GM12892 (cell line): ENCODE data around the gene TACC3.

Experiments used
- DNase-seq: peaks from one replicate; pipeline ENCODE4 v3.0.0; 2011; ENCODE audit not compliant: insufficient read length
- FAIRE-seq: peaks from 2 replicates; lab custom pipeline; 2011; peaks lifted over from hg19 to GRCh38; lab: Jason Lieb, UNC
- POLR2A ChIP-seq: IDR thresholded peaks from 2 replicates; pipeline ENCODE4 v1.6.1; 2011; ENCODE audit warnings: low read depth, low read length, control low read depth
- POLR2AphosphoS5 ChIP-seq: IDR thresholded peaks from 2 replicates; pipeline ENCODE4 v1.6.1; 2011; ENCODE audit warnings: low read depth, low read length, control low read depth
- TAF1 ChIP-seq: IDR thresholded peaks from 2 replicates; pipeline ENCODE4 v1.6.1; 2011; ENCODE audit warnings: low read depth, mild to moderate bottlenecking, control low read depth, low read length, borderline replicate concordance

The TACC3 gene

DNA sequence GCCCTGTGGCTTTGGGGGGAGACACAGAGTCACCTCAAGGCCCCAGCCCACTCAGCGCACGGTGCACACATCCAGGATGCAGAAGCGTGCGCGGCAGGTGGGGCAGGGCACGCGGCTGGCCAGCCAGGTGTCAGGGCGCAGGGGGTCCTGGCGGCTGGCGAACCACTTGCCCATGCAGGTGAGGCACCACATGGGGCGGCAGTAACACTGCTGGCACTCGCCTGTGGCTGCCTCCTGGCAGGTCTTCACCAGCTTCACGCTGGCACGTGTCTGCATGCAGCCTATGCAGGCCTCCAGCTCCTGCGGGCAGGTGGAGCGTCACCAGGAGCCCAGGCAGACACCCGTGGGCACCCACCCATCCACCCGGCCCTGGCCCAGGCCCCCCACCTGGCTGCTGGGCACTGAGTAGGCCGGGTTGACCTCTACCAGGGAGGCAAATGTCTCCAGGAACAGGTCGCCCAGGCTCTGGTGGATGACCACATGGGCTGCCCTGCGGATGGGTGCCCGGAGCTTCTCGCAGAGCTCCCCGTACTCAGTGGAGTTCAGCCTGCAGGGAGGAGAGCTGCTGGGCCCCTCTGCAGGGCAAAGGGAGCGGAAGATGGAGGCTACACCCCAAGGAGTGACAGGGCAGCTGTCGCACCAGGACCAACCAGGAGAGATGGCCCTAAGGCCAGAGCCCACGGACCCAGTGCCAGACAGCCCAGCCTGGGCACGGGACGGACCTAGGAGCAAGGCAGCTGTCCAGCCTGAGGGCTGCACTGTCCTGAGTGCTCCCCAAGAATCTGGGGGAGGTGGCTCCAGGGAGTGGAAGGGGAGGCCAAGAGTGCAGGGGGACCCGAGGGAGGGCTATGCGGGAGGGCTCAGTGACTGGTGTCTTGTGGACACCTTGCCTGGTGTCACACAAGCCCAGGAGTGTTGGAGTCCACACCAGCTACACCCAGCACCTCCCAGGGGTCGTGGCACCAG is 3.9 kb upstream of the TACC3 start:
- no peak for DNase-seq
- TF ChIP-seq TAF1 = no peak
- TF ChIP-seq POLR2AphosphoS5 = no peak
- peak; percentile 32; the same call in 1 of the 2 replicates for TF ChIP-seq POLR2A
- FAIRE-seq = no peak

DNA sequence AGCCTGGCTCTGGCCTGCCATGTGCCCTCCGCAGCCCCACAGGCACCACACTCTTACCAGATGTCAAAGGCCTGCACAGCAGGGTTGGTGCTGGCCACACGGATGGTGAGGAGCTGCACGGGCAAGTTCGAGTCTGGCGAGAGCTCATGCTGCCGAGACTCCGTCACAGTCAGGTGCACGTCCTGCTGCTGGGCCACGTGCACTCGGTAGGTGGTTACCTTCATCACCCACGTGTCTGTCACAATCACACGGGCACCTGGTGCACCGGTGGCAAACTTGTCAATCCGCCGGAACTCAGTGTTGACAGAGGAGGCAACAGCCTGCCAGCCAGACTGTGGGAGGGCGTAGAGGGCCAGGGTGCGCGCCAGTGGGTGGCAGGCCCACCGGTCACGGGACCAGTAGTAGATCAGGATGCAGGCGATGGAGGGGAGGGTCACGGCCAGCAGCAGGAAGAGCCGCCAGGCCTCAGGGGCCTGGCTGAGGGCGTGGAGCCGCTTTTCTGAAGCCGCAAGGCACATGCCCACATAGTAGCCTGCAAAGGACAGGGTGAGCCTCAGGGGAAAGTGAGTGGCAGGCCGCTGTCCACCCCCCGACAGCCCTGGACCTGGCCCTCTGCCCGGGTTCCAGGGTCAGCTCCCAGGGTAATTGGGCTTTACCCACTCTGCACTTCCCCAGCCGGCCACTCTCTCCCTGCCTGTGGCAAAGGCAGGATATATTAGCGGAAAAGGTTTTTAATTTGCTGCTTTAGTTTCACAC is 3.0 kb upstream of the TACC3 start:
- DNase-seq (no peak), FAIRE-seq (no peak)

DNA sequence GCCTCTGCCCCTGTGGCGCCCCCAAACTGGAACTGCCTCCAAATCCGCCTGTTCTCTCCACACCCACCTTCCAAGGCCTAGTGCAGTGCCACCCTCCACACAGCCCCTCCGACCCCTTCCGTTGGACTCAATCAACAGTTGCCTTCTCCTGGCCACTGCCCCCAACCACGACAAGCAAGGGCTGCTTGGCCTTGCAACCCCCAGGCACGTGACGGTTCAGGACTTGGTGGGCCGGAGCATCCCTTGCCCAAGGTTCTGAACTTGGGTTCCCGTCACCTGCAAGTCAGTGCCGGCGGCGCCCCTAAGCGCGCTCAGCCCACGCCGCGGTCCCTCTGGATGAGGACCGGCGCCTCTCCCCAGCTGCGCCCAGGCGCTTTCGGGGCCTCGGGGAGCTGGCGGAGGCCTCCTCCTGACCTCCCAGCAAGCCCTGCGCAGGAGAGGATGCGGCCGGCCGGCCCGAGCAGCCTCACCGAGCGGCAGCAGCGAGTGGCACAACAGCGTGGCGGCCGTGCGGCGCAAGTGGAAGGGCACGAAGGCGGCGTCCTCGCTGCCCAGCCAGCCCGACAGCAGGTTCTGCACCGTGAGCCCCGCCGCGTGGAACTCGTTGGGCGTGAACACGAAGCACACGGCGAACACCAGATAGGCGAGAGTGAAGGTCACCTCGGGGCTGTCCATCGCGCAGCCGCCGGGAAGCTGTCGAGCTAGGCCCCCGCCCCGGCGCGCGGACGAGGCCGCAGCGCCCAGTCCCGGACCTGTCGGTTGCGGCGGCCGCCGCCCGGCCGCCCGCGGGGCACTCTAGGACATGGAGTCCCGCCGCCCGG is 948 bp upstream of the TACC3 start:
- DNase-seq (no peak), FAIRE-seq (peak; percentile 79)
- TF ChIP-seq TAF1 (no peak), POLR2AphosphoS5 (peak; percentile 67; the same call in 1 of the 2 replicates), POLR2A (no peak; the same call in 1 of the 2 replicates)

More for the DNA sequence above, 3.0 kb upstream of the TACC3 start:
- no peak for TF ChIP-seq POLR2A
- TF ChIP-seq POLR2AphosphoS5 = peak; percentile 24; the same call in 1 of the 2 replicates

DNA sequence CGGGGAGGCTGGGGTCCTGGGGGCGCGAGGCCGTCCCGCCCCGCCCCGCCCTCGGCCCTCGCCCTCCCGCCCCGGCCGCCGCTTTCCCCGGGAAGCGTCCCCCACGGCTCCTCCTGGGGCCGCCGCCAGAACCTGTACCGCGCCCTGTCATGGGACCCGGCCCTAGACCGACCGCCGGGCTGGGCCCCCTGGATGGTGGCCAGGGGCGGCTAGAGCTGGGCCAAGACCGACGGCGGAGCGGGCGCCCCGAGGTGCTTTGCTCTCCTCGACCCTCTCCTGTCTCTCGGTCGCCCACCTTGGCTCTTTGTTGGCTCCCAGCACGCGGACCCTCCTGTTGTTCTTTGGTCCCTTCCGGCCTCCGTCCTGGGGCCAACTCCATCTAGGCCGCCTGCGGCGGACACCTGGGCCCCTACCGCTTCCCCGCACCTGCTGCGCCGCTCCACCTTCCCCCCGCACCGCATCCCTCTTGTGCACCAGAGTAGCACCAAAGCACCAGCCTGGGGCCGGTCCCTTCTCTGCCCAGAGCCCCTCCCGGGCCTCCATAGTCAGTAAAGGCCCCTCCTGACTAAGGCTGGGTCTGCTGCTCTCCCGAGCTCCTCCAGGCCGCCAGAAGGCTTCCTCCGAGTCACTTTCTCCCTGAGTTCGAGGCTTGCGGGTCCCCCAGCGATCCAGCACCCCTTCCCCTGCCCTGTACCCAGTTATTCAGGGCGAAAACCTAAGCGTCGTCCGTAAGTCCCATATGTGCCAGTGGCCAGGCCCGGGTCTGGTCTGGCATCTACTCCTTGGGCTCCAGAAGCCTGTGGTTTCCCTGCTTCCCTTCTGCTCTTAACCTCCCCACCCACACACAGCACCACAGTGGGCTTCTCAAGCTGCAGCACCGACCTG is 587 bp downstream of the TACC3 start:
- no peak for TF ChIP-seq POLR2A
- no peak for TF ChIP-seq TAF1
- TF ChIP-seq POLR2AphosphoS5 = no peak
- FAIRE-seq = peak; percentile 14
- DNase-seq = no peak

DNA sequence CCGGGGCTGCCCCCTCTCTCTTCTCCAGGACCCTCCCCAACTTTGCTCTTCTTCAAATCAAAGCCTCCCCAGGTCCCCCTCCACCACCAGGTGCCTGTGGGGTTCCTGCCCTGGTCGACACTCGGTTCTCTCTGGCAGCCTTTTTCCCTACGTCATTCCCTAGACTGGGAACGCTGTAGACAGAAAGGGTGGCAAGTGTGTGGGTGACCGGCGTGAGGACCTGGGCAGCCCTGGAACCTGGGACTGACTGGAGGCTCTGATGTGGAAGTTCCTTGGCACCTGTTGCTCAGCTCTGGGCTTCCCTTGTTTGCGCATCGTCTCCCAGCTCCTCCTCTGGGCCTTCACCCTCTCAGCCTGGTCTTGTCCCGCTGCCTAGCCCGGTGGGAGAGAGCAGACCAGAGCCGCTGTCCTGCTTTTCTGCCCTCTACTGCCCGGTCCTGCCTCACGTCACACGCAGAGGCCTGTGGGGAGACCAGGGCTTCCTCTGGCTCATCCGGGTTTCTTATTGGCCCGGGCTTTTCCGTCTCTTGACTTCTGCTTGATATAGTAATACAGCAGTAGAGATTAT is 1.3 kb downstream of the TACC3 start:
- FAIRE-seq = peak; percentile 77
- TF ChIP-seq TAF1 (no peak), POLR2AphosphoS5 (no peak), POLR2A (no peak)
- DNase-seq = no peak

DNA sequence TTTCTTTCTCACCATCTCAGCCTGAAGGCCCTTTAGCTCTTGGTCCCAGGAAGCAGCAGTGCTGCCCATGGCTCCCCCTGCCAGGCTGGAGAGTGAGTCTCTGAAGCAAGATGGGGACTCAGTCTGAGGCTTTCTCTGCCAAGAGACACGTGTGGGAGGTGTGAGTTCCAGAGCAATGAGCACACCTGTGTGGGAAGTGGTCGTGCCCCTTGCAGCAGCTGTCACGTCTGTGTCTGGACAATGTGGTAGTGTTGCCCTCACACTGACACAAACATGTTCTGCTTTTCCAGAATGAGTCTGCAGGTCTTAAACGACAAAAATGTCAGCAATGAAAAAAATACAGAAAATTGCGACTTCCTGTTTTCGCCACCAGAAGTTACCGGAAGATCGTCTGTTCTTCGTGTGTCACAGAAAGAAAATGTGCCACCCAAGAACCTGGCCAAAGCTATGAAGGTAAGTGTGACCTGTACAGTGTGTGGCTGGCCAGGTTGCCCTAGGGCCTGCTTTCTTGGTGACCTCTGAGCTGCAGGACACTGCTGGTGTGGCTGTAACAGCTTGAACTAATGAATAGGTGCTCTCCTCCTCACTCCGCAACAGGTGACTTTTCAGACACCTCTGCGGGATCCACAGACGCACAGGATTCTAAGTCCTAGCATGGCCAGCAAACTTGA is 1.9 kb downstream of the TACC3 start:
- FAIRE-seq = peak; percentile 73

GRCh38 chr4:1725521-1725920 is 4.2 kb downstream of the TACC3 start:
- TF ChIP-seq POLR2A (no peak), TAF1 (no peak), POLR2AphosphoS5 (no peak)
- DNase-seq = no peak
- no peak for FAIRE-seq

More for the DNA sequence above, 1.9 kb downstream of the TACC3 start:
- DNase-seq = no peak
- TF ChIP-seq POLR2AphosphoS5 = no peak; the same call in 1 of the 2 replicates
- no peak; the same call in 1 of the 2 replicates for TF ChIP-seq TAF1
- TF ChIP-seq POLR2A = no peak

DNA sequence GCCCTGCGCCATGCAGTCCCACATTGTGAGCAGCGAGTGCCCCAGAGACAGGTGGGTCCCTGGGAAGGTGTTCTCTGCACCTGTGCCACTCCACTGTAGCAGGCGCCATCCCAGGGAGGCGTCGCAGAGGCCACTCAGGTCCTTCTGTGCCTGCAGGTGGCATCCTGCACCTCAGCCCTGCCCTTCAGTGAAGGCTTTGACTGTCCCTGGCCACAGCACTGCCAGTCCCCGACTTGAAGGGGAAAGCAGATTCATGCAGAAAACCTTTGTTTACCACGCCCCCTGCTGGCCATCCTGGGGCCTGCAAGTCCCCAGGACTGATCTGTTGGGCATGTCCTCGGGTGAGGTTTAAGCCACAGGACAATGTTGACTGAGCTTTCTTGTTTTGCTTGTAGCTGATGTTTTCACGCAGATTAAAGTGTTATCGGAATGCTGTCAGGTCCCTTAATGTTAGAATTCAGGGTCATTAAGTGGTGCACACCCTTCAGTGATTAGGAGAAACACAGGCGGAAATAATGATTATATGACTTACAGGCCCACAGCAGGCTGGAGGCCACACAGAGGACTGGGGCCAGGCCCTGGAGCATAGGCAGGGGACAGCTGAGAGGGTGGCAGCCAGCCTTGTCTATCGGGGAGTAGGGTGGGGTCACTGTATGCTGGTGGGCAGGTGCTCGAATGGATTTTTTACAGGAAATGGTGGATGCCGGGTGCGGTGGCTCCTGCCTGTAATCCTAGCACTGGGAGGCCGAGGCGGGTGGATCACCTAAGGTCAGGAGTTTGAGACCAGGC is 5.0 kb downstream of the TACC3 start:
- DNase-seq (peak; percentile 74), FAIRE-seq (peak; percentile 92)
- TF ChIP-seq POLR2AphosphoS5 (no peak), POLR2A (no peak), TAF1 (no peak)
